HEK293 (cell line): Measurements from ENCODE around the gene ALS2CL.

ENCODE experiments used
- CTCF ChIA-PET: fragments of 350-600 bp; formaldehyde crosslinking; extraction: SDS; loops from one replicate; lab custom pipeline; 2021; ENCODE audit warnings: antibody characterized with exemption; lab: Yijun Ruan, JAX
- POLR2A ChIA-PET: fragments of 300-600 bp; formaldehyde crosslinking; extraction: SDS; loops from one replicate; lab custom pipeline; 2020; ENCODE audit warnings: antibody characterized with exemption, inconsistent platforms; lab: Yijun Ruan, JAX
- H3K27ac ChIP-seq: fragments of 200-500 bp; sonication (Bioruptor generic); 2 replicates; pipeline ENCODE4 v1.5.1; 2014; ENCODE audit warnings: low read depth, low read length, control low read depth, inconsistent platforms; ENCODE audit errors: extremely low read depth
- H3K36me3 ChIP-seq, 2 experiments: fragments of 200-500 bp in 1 of 2; sonication (Bioruptor generic) in 1 of 2; 1 replicate in 1 of 2; 2 replicates in 1 of 2; pipeline ENCODE4 v1.5.1; 2014 to 2017; ENCODE audit warnings: inconsistent platforms in 2 of 2, low read length in 2 of 2; ENCODE audit not compliant: control insufficient read depth in 2 of 2, insufficient read depth in 1 of 2
- H3K4me1 ChIP-seq: fragments of 200-500 bp; sonication (Bioruptor generic); 2 replicates; pipeline ENCODE4 v1.5.1; 2014; ENCODE audit warnings: mild to moderate bottlenecking, low read length, inconsistent platforms; ENCODE audit not compliant: control insufficient read depth, insufficient read depth
- H3K4me3 ChIP-seq: 2 replicates; pipeline ENCODE4 v1.5.1; 2011; ENCODE audit warnings: low read depth, mild to moderate bottlenecking, control low read depth, low read length, moderate library complexity
- H3K9me3 ChIP-seq: fragments of 200-500 bp; sonication (Bioruptor generic); 2 replicates; pipeline ENCODE4 v1.5.1; 2014; ENCODE audit warnings: low read depth, low read length, inconsistent platforms; ENCODE audit not compliant: control insufficient read depth, insufficient read depth
- EGR2 ChIP-seq: fragments of 450-650 bp; formaldehyde crosslinking; IDR thresholded peaks from 2 replicates; pipeline ENCODE4 v1.5.1; 2016; ENCODE audit warnings: low read depth, missing biosample characterization, missing genetic modification characterization
- GLI4 ChIP-seq: fragments of 450-650 bp; formaldehyde crosslinking; IDR thresholded peaks from 2 replicates; pipeline ENCODE4 v1.5.1; 2016; ENCODE audit warnings: missing biosample characterization, missing genetic modification characterization
- KLF17 ChIP-seq: fragments of 450-650 bp; formaldehyde crosslinking; IDR thresholded peaks from 2 replicates; pipeline ENCODE4 v1.5.1; 2016; ENCODE audit warnings: missing biosample characterization, missing genetic modification characterization
- KLF7 ChIP-seq: fragments of 450-650 bp; formaldehyde crosslinking; IDR thresholded peaks from 2 replicates; pipeline ENCODE4 v1.5.1; 2016; ENCODE audit warnings: missing biosample characterization, missing genetic modification characterization, borderline replicate concordance
- WT1 ChIP-seq: fragments of 450-650 bp; formaldehyde crosslinking; IDR thresholded peaks from 2 replicates; pipeline ENCODE4 v1.5.1; 2016; ENCODE audit warnings: missing biosample characterization, missing genetic modification characterization
- YY2 ChIP-seq: fragments of 450-650 bp; formaldehyde crosslinking; IDR thresholded peaks from 2 replicates; pipeline ENCODE4 v1.5.1; 2016; ENCODE audit warnings: missing biosample characterization, missing genetic modification characterization
- ZBTB17 ChIP-seq: fragments of 450-650 bp; formaldehyde crosslinking; IDR thresholded peaks from 2 replicates; pipeline ENCODE4 v1.5.1; 2016; ENCODE audit warnings: missing biosample characterization, missing genetic modification characterization
- ZFHX2 ChIP-seq: fragments of 450-650 bp; formaldehyde crosslinking; conservative IDR thresholded peaks from 2 replicates; pipeline ENCODE4 v1.5.1; 2016; ENCODE audit warnings: missing biosample characterization, missing genetic modification characterization
- ZIC2 ChIP-seq: fragments of 450-650 bp; formaldehyde crosslinking; IDR thresholded peaks from 2 replicates; pipeline ENCODE4 v1.5.1; 2016; ENCODE audit warnings: missing biosample characterization, missing genetic modification characterization
- ZNF155 ChIP-seq: fragments of 450-650 bp; formaldehyde crosslinking; IDR thresholded peaks from 2 replicates; pipeline ENCODE4 v1.5.1; 2016; ENCODE audit warnings: missing biosample characterization, missing genetic modification characterization
- ZNF19 ChIP-seq: fragments of 450-650 bp; formaldehyde crosslinking; IDR thresholded peaks from 2 replicates; pipeline ENCODE4; 2016; ENCODE audit warnings: missing biosample characterization, missing genetic modification characterization, low read depth
- ZNF221 ChIP-seq: fragments of 450-650 bp; formaldehyde crosslinking; IDR thresholded peaks from 2 replicates; pipeline ENCODE4 v1.5.1; 2017; ENCODE audit warnings: missing biosample characterization, missing genetic modification characterization, borderline replicate concordance
- ZNF311 ChIP-seq: fragments of 450-650 bp; formaldehyde crosslinking; IDR thresholded peaks from 2 replicates; pipeline ENCODE4 v1.5.1; 2017; ENCODE audit warnings: missing biosample characterization, missing genetic modification characterization, borderline replicate concordance
- ZNF341 ChIP-seq: fragments of 450-650 bp; formaldehyde crosslinking; IDR thresholded peaks from 2 replicates; pipeline ENCODE4; 2016; ENCODE audit warnings: low read depth, missing biosample characterization, missing genetic modification characterization
- ZNF398 ChIP-seq: fragments of 450-650 bp; formaldehyde crosslinking; IDR thresholded peaks from 2 replicates; pipeline ENCODE4 v1.5.1; 2017; ENCODE audit warnings: missing biosample characterization, missing genetic modification characterization
- ZNF423 ChIP-seq: fragments of 450-650 bp; formaldehyde crosslinking; IDR thresholded peaks from 2 replicates; pipeline ENCODE4 v1.5.1; 2016; ENCODE audit warnings: missing biosample characterization, missing genetic modification characterization
- ZNF513 ChIP-seq: fragments of 450-650 bp; IDR thresholded peaks from 2 replicates; pipeline ENCODE4 v1.5.1; 2018; ENCODE audit warnings: missing biosample characterization, missing genetic modification characterization
- ZNF555 ChIP-seq: fragments of 450-650 bp; formaldehyde crosslinking; conservative IDR thresholded peaks from 2 replicates; pipeline ENCODE4 v1.5.1; 2017; ENCODE audit warnings: missing biosample characterization, mild to moderate bottlenecking, missing genetic modification characterization, inconsistent platforms
- ZNF701 ChIP-seq: fragments of 450-650 bp; formaldehyde crosslinking; IDR thresholded peaks from 2 replicates; pipeline ENCODE4 v1.5.1; 2016; ENCODE audit warnings: missing biosample characterization, missing genetic modification characterization
- ZNF777 ChIP-seq: fragments of 450-650 bp; formaldehyde crosslinking; IDR thresholded peaks from 2 replicates; pipeline ENCODE4 v1.5.1; 2017; ENCODE audit warnings: missing biosample characterization, missing genetic modification characterization, borderline replicate concordance
- ZNF791 ChIP-seq: fragments of 450-650 bp; formaldehyde crosslinking; IDR thresholded peaks from 2 replicates; pipeline ENCODE4 v1.5.1; 2016; ENCODE audit warnings: missing biosample characterization, missing genetic modification characterization
- ZSCAN5A ChIP-seq: fragments of 450-650 bp; formaldehyde crosslinking; IDR thresholded peaks from 2 replicates; pipeline ENCODE4 v1.5.1; 2016; ENCODE audit warnings: missing biosample characterization, missing genetic modification characterization
- TF ChIP-seq, protein P1 (sequence below): fragments of 450-650 bp; formaldehyde crosslinking; IDR thresholded peaks from 2 replicates; pipeline ENCODE4 v1.5.1; 2016; ENCODE audit warnings: missing biosample characterization, missing genetic modification characterization
- TF ChIP-seq, protein P2 (sequence below): fragments of 450-650 bp; formaldehyde crosslinking; conservative IDR thresholded peaks from 2 replicates; pipeline ENCODE4 v1.5.1; 2016; ENCODE audit warnings: low read depth, missing biosample characterization, missing genetic modification characterization

The ALS2CL gene

GRCh38 chr3:46629551-46630517, 63.6 kb downstream of the ALS2CL start:
- Histone ChIP-seq H3K4me3 (no peak overlapping the region), H3K4me1 (no peaks in the 10 kb centered on the region), H3K27ac (no peak overlapping the region), H3K9me3 (no peaks in the 10 kb centered on the region), H3K36me3 (no peaks in the 10 kb centered on the region)
- POLR2A ChIA-PET, result no interaction called here
- CTCF ChIA-PET, result interaction anchor here (0.7 to 5.0 kb wide), 4 partner anchors 99 to 277 kb away, joined by 3 to 29 read pairs (median 4); no protein-coding TSS in a partner anchor
- TF ChIP-seq ZNF341 (tag by site-specific recombination) (no peak), ZIC2 (tag by site-specific recombination) (peak; percentile 76), ZFHX2 (tag by site-specific recombination) (peak; percentile 90), ZNF555 (tag by site-specific recombination) (no peak), GLI4 (tag by site-specific recombination) (no peak), EGR2 (tag by site-specific recombination) (peak; percentile 92), ZNF513 (tag by site-specific recombination) (peak; percentile 83), ZNF221 (tag by site-specific recombination) (no peak), ZNF701 (tag by site-specific recombination) (no peak), ZBTB17 (tag by site-specific recombination) (no peak), YY2 (tag by site-specific recombination) (no peak), ZNF791 (tag by site-specific recombination) (no peak), KLF17 (tag by site-specific recombination) (no peak), ZSCAN5A (tag by site-specific recombination) (no peak), KLF7 (no peak), ZNF398 (tag by site-specific recombination) (peak; percentile 41; the same call in 1 of the 2 replicates), ZNF155 (no peak), WT1 (tag by site-specific recombination) (no peak), ZNF423 (tag by site-specific recombination) (no peak), ZNF777 (no peak), ZNF311 (no peak), ZNF19 (tag by site-specific recombination) (no peak)
- TF ChIP-seq, protein P1, sequence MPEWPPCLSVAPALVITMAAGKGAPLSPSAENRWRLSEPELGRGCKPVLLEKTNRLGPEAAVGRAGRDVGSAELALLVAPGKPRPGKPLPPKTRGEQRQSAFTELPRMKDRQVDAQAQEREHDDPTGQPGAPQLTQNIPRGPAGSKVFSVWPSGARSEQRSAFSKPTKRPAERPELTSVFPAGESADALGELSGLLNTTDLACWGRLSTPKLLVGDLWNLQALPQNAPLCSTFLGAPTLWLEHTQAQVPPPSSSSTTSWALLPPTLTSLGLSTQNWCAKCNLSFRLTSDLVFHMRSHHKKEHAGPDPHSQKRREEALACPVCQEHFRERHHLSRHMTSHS (tag by site-specific recombination), result no peak
- TF ChIP-seq, protein P2, sequence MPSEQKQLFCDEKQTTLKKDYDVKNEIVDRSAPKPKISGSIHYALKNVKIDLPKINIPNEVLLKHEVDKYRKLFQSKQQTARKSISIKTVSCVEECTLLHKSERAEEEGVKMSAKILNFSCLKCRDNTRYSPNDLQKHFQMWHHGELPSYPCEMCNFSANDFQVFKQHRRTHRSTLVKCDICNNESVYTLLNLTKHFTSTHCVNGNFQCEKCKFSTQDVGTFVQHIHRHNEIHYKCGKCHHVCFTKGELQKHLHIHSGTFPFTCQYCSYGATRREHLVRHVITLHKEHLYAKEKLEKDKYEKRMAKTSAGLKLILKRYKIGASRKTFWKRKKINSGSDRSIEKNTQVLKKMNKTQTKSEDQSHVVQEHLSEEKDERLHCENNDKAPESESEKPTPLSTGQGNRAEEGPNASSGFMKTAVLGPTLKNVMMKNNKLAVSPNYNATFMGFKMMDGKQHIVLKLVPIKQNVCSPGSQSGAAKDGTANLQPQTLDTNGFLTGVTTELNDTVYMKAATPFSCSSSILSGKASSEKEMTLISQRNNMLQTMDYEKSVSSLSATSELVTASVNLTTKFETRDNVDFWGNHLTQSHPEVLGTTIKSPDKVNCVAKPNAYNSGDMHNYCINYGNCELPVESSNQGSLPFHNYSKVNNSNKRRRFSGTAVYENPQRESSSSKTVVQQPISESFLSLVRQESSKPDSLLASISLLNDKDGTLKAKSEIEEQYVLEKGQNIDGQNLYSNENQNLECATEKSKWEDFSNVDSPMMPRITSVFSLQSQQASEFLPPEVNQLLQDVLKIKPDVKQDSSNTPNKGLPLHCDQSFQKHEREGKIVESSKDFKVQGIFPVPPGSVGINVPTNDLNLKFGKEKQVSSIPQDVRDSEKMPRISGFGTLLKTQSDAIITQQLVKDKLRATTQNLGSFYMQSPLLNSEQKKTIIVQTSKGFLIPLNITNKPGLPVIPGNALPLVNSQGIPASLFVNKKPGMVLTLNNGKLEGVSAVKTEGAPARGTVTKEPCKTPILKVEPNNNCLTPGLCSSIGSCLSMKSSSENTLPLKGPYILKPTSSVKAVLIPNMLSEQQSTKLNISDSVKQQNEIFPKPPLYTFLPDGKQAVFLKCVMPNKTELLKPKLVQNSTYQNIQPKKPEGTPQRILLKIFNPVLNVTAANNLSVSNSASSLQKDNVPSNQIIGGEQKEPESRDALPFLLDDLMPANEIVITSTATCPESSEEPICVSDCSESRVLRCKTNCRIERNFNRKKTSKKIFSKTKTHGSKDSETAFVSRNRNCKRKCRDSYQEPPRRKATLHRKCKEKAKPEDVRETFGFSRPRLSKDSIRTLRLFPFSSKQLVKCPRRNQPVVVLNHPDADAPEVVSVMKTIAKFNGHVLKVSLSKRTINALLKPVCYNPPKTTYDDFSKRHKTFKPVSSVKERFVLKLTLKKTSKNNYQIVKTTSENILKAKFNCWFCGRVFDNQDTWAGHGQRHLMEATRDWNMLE (tag by site-specific recombination), result no peak
